HCT116 (cell line): ENCODE measurements around the gene RALGPS1. TPM values are rescaled to one million over a fixed set of nuclear protein-coding genes. Genes with fewer than 3 reads are reported as not detected.

Source experiments
- ATAC-seq: fragments of 200-7000 bp; cut with Tn5 transposase; 2 replicates; pipeline ENCODE4 v1.9.1; 2020; ENCODE audit warnings: mild to moderate bottlenecking, moderate library complexity
- BruUV-seq: library from RNA; stranded (reverse); fragments of 400-500 nt; replicated peaks from 2 replicates; lab custom pipeline; 2021; lab: Mats Ljungman, UMichigan
- CTCF ChIA-PET: fragments of 300-600 bp; sonication (Branson Sonifier 250); formaldehyde crosslinking; loops from one replicate; lab custom pipeline; 2021; ENCODE audit warnings: antibody characterized with exemption; lab: Charles Lee
- POLR2A ChIA-PET: fragments of 300-600, 350-600 bp; sonication (Branson Sonifier 250); formaldehyde crosslinking; loops from one replicate; lab custom pipeline; 2021; ENCODE audit warnings: antibody characterized with exemption; lab: Charles Lee
- RAD21 ChIA-PET, 2 experiments: fragments of 300-600 bp; sonication (Branson Sonifier 250); formaldehyde crosslinking; loops; one replicate each; lab custom pipeline; 2023; ENCODE audit warnings: low total read pairs in 2 of 2; ENCODE audit not compliant: uncharacterized antibody in 2 of 2, unreplicated experiment in 2 of 2, low non-redundant PET in 1 of 2; lab: Charles Lee
- DNase-seq: peaks from one replicate; pipeline ENCODE4 v3.0.0-alpha.2; 2010; ENCODE audit warnings: low read depth, low spot score
- H2AFZ ChIP-seq: fragments of 200-600 bp; shearing (Covaris generic), sonication (generic); 2 replicates; pipeline ENCODE4 v1.6.1; 2017; ENCODE audit warnings: low read depth, mixed run types, mixed read lengths, antibody characterized with exemption, low read length; ENCODE audit not compliant: poor library complexity, severe bottlenecking
- H3K27ac ChIP-seq: 2 replicates; pipeline ENCODE4 v1.5.1; 2012; ENCODE audit warnings: low read depth, low read length
- H3K27me3 ChIP-seq: fragments of 200-600 bp; sonication (generic); 2 replicates; pipeline ENCODE4 v1.6.1; 2016; ENCODE audit warnings: mixed run types, low read length, mixed read lengths; ENCODE audit not compliant: insufficient read depth
- H3K36me3 ChIP-seq, 2 experiments: fragments of 200-500 bp in 1 of 2; fragments of 200-600 bp in 1 of 2; sonication (Bioruptor generic) in 1 of 2; sonication (generic) in 1 of 2; 2 replicates each; pipeline versions ENCODE4 v1.5.1 to v1.6.1; 2014 to 2016; ENCODE audit warnings: low read length in 2 of 2, inconsistent platforms in 1 of 2, mixed read lengths in 1 of 2, mixed run types in 1 of 2; ENCODE audit not compliant: insufficient read depth in 2 of 2, control insufficient read depth in 1 of 2
- H3K4me1 ChIP-seq, 2 experiments: fragments of 200-600 bp in 1 of 2; sonication (generic) in 1 of 2; 2 replicates each; pipeline versions ENCODE4 v1.5.1 to v1.6.1; 2012 to 2017; ENCODE audit warnings: low read length in 2 of 2, inconsistent platforms in 1 of 2, mild to moderate bottlenecking in 1 of 2, mixed read lengths in 1 of 2, mixed run types in 1 of 2, moderate library complexity in 1 of 2; ENCODE audit not compliant: insufficient read depth in 2 of 2, control insufficient read depth in 1 of 2
- H3K4me2 ChIP-seq: fragments of 200-600 bp; sonication (generic); 2 replicates; pipeline ENCODE4 v1.6.1; 2017; ENCODE audit warnings: mixed run types, low read length, mixed read lengths
- H3K4me3 ChIP-seq, 2 experiments: fragments of 200-600 bp in 1 of 2; sonication (generic) in 1 of 2; replicated peaks in 1 of 2; 2 replicates each; pipeline ENCODE4 v1.5.1; 2011 to 2016; ENCODE audit warnings: low read length in 2 of 2, control low read depth in 1 of 2, low read depth in 1 of 2, mild to moderate bottlenecking in 1 of 2, mixed read lengths in 1 of 2, mixed run types in 1 of 2
- H3K79me2 ChIP-seq: fragments of 200-600 bp; sonication (generic); 2 replicates; pipeline ENCODE4 v1.6.1; 2017; ENCODE audit warnings: mild to moderate bottlenecking, mixed run types, low read length, moderate library complexity, mixed read lengths; ENCODE audit not compliant: insufficient read depth
- H3K9ac ChIP-seq: fragments of 200-600 bp; sonication (generic); 2 replicates; pipeline ENCODE4 v1.6.1; 2016; ENCODE audit warnings: low read length, mixed read lengths
- H3K9me2 ChIP-seq: fragments of 200-600 bp; sonication (generic), shearing (Covaris generic); 2 replicates; pipeline ENCODE4 v1.6.1; 2017; ENCODE audit warnings: mixed run types, mild to moderate bottlenecking, moderate library complexity; ENCODE audit not compliant: insufficient read depth
- H3K9me3 ChIP-seq, 2 experiments: fragments of 200-500 bp in 1 of 2; fragments of 200-600 bp in 1 of 2; sonication (Bioruptor generic) in 1 of 2; sonication (generic) in 1 of 2; 2 replicates each; pipeline ENCODE4 v1.6.1; 2014 to 2017; ENCODE audit warnings: low read length in 2 of 2, mixed read lengths in 2 of 2, inconsistent platforms in 1 of 2, low read depth in 1 of 2, mild to moderate bottlenecking in 1 of 2, mixed run types in 1 of 2, moderate library complexity in 1 of 2; ENCODE audit not compliant: control insufficient read depth in 1 of 2, insufficient read depth in 1 of 2
- H4K20me1 ChIP-seq: fragments of 200-600 bp; sonication (generic), shearing (Covaris generic); 2 replicates; pipeline ENCODE4 v1.6.1; 2017; ENCODE audit warnings: mixed run types, mild to moderate bottlenecking, moderate library complexity; ENCODE audit not compliant: insufficient read depth
- CEBPB ChIP-seq: IDR thresholded peaks from 2 replicates; pipeline ENCODE4 v1.6.1; 2012; ENCODE audit warnings: low read depth
- EGR1 ChIP-seq: IDR thresholded peaks from 2 replicates; pipeline ENCODE4 v1.6.1; 2012; ENCODE audit warnings: low read depth
- EZH2 ChIP-seq: fragments of 200-600 bp; sonication (generic); IDR thresholded peaks from 2 replicates; pipeline ENCODE4 v1.6.1; 2017; ENCODE audit warnings: antibody characterized with exemption, mixed run types
- EZH2phosphoT487 ChIP-seq: fragments of 200-600 bp; IDR thresholded peaks from 2 replicates; pipeline ENCODE4 v1.6.1; 2018; ENCODE audit warnings: antibody characterized with exemption, borderline replicate concordance
- FOSL1 ChIP-seq: IDR thresholded peaks from 2 replicates; pipeline ENCODE4 v1.6.1; 2012; ENCODE audit warnings: low read depth
- JUND ChIP-seq: IDR thresholded peaks from 2 replicates; pipeline ENCODE4 v1.6.1; 2012
- POLR2A ChIP-seq: IDR thresholded peaks from 2 replicates; pipeline ENCODE4 v1.7.0; 2011; ENCODE audit warnings: borderline replicate concordance; ENCODE audit not compliant: insufficient read depth, insufficient read length; ENCODE audit errors: extremely low read depth
- POLR2AphosphoS5 ChIP-seq: IDR thresholded peaks from 2 replicates; pipeline ENCODE4 v1.6.1; 2011; ENCODE audit warnings: mild to moderate bottlenecking, low read depth, low read length, moderate library complexity
- RAD21 ChIP-seq: IDR thresholded peaks from 2 replicates; pipeline ENCODE4 v1.6.1; 2012; ENCODE audit warnings: low read depth, mild to moderate bottlenecking
- SIN3A ChIP-seq: IDR thresholded peaks from 2 replicates; pipeline ENCODE4 v1.6.1; 2012; ENCODE audit warnings: low read depth
- SP1 ChIP-seq: IDR thresholded peaks from 2 replicates; pipeline ENCODE4 v1.6.1; 2012; ENCODE audit warnings: low read depth
- SRF ChIP-seq: IDR thresholded peaks from 2 replicates; pipeline ENCODE4 v1.6.1; 2012; ENCODE audit warnings: low read depth
- TCF7L2 ChIP-seq: IDR thresholded peaks from 2 replicates; pipeline ENCODE4 v1.7.0; 2011; ENCODE audit warnings: borderline replicate concordance, inconsistent platforms; ENCODE audit not compliant: insufficient read depth, insufficient read length; ENCODE audit errors: extremely low read depth
- intact Hi-C: fragments of 100-400 bp; cut with micrococcal nuclease; formaldehyde crosslinking; loops from 2 replicates; pipeline ENCODE4 v1.10.0; 2022
- total RNA-seq: library from RNA; stranded (reverse); gene quantifications from one replicate; pipeline ENCODE4 v1.2.1, GENCODE V29; 2021; ENCODE audit not compliant: unreplicated experiment
- TF ChIP-seq, protein P1 (sequence below): IDR thresholded peaks from 2 replicates; pipeline ENCODE4 v1.6.1; 2012
- TF ChIP-seq, protein P2 (sequence below), 3 experiments: fragments of 200-600 bp in 1 of 3; sonication (generic) in 1 of 3; IDR thresholded peaks in 2 of 3; conservative IDR thresholded peaks in 1 of 3; 2 replicates each; pipeline ENCODE4 v1.5.1; 2012 to 2017; ENCODE audit warnings: low read depth in 2 of 3, low read length in 2 of 3, antibody characterized with exemption in 1 of 3, borderline replicate concordance in 1 of 3, control low read depth in 1 of 3, mild to moderate bottlenecking in 1 of 3, mixed read lengths in 1 of 3, mixed run types in 1 of 3, moderate library complexity in 1 of 3; ENCODE audit not compliant: insufficient read depth in 1 of 3
- TF ChIP-seq, protein P3 (sequence below): IDR thresholded peaks from 2 replicates; pipeline ENCODE4 v1.6.1; 2012; ENCODE audit warnings: low read depth
- TF ChIP-seq, protein P4 (sequence below): IDR thresholded peaks from 2 replicates; pipeline ENCODE4 v1.6.1; 2011; ENCODE audit warnings: mild to moderate bottlenecking, low read length, moderate library complexity; ENCODE audit not compliant: insufficient replicate concordance; ENCODE audit errors: extremely low read depth
- TF ChIP-seq, protein P5 (sequence below): IDR thresholded peaks from 2 replicates; pipeline ENCODE4 v1.6.1; 2012

The RALGPS1 gene
- total RNA-seq, 1 experiment from 2014 or later: 7.6 TPM

DNA sequence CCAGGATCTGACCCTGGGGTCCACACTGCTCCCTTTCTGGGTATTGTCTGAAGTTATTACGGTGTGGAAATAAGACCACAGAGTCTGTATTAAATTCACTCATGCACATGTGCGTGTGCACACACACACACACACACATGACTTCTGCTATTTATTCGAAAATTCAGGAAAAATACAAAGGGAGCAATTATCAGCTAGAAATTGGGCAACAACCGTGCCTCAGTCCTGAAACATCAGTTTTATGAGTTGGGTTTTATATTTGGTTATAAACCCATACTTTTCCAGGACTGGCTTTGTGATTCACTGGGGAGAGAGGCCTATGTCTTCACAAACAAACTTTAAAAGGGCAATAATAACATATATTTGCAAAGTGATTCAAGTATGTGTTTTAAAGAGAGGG is 117.7 kb downstream of the RALGPS1 start:
- H3K79me2 ChIP-seq: no peaks in the 10 kb centered on the region
- no peak for ATAC-seq
- H3K4me2 ChIP-seq: no peak overlapping the region
- no peaks in the 10 kb centered on the region for H3K9me2 ChIP-seq
- no peak overlapping the region for H3K4me3 ChIP-seq
- no peaks in the 10 kb centered on the region for H3K4me1 ChIP-seq
- H4K20me1 ChIP-seq: no peaks in the 10 kb centered on the region
- DNase-seq: no peak
- H3K9ac ChIP-seq: no peak overlapping the region
- H3K27me3 ChIP-seq: no peaks in the 10 kb centered on the region
- H3K27ac ChIP-seq: no peak overlapping the region
- H2AFZ ChIP-seq: no peak overlapping the region
- no peaks in the 10 kb centered on the region for H3K9me3 ChIP-seq
- no peak for TF ChIP-seq EZH2phosphoT487
- TF ChIP-seq, protein P1, sequence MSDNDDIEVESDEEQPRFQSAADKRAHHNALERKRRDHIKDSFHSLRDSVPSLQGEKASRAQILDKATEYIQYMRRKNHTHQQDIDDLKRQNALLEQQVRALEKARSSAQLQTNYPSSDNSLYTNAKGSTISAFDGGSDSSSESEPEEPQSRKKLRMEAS: no peak
- no peak for TF ChIP-seq SP1
- no peak for TF ChIP-seq POLR2A
- no peak for TF ChIP-seq TCF7L2
- TF ChIP-seq, protein P2, sequence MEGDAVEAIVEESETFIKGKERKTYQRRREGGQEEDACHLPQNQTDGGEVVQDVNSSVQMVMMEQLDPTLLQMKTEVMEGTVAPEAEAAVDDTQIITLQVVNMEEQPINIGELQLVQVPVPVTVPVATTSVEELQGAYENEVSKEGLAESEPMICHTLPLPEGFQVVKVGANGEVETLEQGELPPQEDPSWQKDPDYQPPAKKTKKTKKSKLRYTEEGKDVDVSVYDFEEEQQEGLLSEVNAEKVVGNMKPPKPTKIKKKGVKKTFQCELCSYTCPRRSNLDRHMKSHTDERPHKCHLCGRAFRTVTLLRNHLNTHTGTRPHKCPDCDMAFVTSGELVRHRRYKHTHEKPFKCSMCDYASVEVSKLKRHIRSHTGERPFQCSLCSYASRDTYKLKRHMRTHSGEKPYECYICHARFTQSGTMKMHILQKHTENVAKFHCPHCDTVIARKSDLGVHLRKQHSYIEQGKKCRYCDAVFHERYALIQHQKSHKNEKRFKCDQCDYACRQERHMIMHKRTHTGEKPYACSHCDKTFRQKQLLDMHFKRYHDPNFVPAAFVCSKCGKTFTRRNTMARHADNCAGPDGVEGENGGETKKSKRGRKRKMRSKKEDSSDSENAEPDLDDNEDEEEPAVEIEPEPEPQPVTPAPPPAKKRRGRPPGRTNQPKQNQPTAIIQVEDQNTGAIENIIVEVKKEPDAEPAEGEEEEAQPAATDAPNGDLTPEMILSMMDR (IDR thresholded peaks at IDR 0.05 in 2 of 3, conservative IDR thresholded peaks at IDR 0.05 in 1 of 3; ENCODE audit: borderline replicate concordance in 1 of 3, insufficient read depth in 1 of 3, low read depth in 2 of 3, low read length in 2 of 3): no peak
- TF ChIP-seq, protein P3, sequence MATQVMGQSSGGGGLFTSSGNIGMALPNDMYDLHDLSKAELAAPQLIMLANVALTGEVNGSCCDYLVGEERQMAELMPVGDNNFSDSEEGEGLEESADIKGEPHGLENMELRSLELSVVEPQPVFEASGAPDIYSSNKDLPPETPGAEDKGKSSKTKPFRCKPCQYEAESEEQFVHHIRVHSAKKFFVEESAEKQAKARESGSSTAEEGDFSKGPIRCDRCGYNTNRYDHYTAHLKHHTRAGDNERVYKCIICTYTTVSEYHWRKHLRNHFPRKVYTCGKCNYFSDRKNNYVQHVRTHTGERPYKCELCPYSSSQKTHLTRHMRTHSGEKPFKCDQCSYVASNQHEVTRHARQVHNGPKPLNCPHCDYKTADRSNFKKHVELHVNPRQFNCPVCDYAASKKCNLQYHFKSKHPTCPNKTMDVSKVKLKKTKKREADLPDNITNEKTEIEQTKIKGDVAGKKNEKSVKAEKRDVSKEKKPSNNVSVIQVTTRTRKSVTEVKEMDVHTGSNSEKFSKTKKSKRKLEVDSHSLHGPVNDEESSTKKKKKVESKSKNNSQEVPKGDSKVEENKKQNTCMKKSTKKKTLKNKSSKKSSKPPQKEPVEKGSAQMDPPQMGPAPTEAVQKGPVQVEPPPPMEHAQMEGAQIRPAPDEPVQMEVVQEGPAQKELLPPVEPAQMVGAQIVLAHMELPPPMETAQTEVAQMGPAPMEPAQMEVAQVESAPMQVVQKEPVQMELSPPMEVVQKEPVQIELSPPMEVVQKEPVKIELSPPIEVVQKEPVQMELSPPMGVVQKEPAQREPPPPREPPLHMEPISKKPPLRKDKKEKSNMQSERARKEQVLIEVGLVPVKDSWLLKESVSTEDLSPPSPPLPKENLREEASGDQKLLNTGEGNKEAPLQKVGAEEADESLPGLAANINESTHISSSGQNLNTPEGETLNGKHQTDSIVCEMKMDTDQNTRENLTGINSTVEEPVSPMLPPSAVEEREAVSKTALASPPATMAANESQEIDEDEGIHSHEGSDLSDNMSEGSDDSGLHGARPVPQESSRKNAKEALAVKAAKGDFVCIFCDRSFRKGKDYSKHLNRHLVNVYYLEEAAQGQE: no peak
- no peak for TF ChIP-seq JUND
- TF ChIP-seq SIN3A: no peak
- TF ChIP-seq EZH2: no peak
- no peak for TF ChIP-seq SRF
- TF ChIP-seq, protein P4, sequence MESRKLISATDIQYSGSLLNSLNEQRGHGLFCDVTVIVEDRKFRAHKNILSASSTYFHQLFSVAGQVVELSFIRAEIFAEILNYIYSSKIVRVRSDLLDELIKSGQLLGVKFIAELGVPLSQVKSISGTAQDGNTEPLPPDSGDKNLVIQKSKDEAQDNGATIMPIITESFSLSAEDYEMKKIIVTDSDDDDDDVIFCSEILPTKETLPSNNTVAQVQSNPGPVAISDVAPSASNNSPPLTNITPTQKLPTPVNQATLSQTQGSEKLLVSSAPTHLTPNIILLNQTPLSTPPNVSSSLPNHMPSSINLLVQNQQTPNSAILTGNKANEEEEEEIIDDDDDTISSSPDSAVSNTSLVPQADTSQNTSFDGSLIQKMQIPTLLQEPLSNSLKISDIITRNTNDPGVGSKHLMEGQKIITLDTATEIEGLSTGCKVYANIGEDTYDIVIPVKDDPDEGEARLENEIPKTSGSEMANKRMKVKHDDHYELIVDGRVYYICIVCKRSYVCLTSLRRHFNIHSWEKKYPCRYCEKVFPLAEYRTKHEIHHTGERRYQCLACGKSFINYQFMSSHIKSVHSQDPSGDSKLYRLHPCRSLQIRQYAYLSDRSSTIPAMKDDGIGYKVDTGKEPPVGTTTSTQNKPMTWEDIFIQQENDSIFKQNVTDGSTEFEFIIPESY: no peak
- no peak for TF ChIP-seq POLR2AphosphoS5
- no peak for TF ChIP-seq FOSL1
- TF ChIP-seq RAD21: no peak
- TF ChIP-seq, protein P5, sequence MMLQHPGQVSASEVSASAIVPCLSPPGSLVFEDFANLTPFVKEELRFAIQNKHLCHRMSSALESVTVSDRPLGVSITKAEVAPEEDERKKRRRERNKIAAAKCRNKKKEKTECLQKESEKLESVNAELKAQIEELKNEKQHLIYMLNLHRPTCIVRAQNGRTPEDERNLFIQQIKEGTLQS: no peak
- TF ChIP-seq EGR1: no peak
- TF ChIP-seq CEBPB: no peak
- no peaks in the 10 kb centered on the region for H3K36me3 ChIP-seq
- CTCF ChIA-PET: no interaction called here
- no TSS peak for BruUV-seq
- POLR2A ChIA-PET: no interaction called here
- RAD21 ChIA-PET: no interaction called here
- intact Hi-C loops: no loop called here
